ENCODE measurements around the gene C9orf78.

Gene C9orf78

DNA sequence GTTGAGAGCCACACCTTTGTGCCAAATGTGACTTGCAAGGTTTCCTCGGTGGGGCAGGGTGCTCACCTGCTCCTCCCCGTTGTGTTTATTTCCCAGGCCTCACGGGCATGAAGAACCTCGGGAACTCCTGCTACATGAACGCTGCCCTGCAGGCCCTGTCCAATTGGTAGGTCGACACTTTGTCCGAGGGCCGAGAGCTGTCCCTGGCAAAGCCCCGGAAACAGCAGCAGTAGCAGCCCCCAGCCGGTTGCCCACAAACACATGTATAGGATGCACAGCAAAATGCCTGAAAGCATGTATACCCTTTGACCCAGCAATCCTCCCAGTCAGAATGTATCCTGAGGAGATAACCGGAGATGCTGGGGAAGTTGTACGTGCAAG lies 26.4 kb upstream of the C9orf78 start:
- no peak for DNase-seq (ENCODE audit: extremely low spot score)
- ChIA-PET POLR2A (no interaction called here), CTCF (no interaction called here)
- TF ChIP-seq, protein P1, sequence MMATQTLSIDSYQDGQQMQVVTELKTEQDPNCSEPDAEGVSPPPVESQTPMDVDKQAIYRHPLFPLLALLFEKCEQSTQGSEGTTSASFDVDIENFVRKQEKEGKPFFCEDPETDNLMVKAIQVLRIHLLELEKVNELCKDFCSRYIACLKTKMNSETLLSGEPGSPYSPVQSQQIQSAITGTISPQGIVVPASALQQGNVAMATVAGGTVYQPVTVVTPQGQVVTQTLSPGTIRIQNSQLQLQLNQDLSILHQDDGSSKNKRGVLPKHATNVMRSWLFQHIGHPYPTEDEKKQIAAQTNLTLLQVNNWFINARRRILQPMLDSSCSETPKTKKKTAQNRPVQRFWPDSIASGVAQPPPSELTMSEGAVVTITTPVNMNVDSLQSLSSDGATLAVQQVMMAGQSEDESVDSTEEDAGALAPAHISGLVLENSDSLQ (IDR thresholded peaks at IDR 0.05) = no peak
- TF ChIP-seq ZNF384 (IDR thresholded peaks at IDR 0.05) (no peak), L3MBTL2 (conservative IDR thresholded peaks at IDR 0.05) (no peak), LEF1 (IDR thresholded peaks at IDR 0.05; ENCODE audit: borderline replicate concordance) (no peak), SP1 (IDR thresholded peaks at IDR 0.05) (no peak), FOXA1 (IDR thresholded peaks at IDR 0.05) (no peak), CTBP1 (IDR thresholded peaks at IDR 0.05; ENCODE audit: borderline replicate concordance) (no peak), FOXM1 (IDR thresholded peaks at IDR 0.05; ENCODE audit: borderline replicate concordance) (no peak), SUZ12 (IDR thresholded peaks at IDR 0.05) (no peak), FOXK2 (IDR thresholded peaks at IDR 0.05) (no peak), BHLHE40 (IDR thresholded peaks at IDR 0.05; ENCODE audit: borderline replicate concordance) (no peak), NFRKB (IDR thresholded peaks at IDR 0.05) (no peak), HDGF (IDR thresholded peaks at IDR 0.05; ENCODE audit: borderline replicate concordance) (no peak), ARNT (IDR thresholded peaks at IDR 0.05) (no peak), TARDBP (IDR thresholded peaks at IDR 0.05) (no peak), ELF4 (IDR thresholded peaks at IDR 0.05) (no peak)

DNA sequence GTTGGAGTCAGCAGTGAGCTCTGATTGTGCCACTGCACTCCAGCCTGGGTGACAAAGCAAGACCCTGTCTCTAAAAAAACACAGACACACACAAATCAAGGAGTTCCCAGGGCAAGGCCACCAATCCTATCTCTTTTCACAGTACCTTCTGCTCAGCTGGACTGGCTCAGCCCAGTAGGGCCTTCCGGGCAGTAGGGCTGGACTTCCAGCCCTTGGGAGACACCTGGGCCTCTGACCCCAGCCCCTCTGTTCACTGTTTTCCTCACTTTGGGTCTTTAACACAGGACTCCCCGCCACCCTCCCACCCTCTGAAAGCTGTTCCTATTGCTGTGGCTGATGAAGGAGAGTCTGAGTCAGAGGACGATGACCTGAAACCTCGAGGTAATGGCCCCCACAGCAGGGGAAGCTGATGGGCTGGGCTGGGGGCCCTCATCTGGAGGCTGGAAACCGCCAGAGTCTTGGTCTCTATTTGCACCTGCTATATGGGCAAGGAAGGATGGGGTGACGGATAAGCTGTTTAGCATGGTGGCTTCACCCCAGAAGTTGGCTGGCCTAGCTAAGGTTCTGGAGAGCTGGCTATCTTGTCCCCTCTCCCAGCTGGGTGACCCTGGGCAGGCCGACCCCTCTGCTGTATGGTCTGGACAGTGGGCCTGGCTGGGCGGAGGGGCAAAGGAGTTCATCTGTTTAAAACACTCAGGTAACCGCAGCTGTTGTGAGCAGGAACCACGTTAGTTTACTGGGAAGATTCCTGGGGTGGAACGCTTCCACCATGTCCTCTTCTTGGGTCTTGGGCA lies 25.8 kb upstream of the C9orf78 start:
- TF ChIP-seq SP1 (IDR thresholded peaks at IDR 0.05) = no peak
- TF ChIP-seq NFRKB (IDR thresholded peaks at IDR 0.05) = no peak
- TF ChIP-seq, protein P1 (IDR thresholded peaks at IDR 0.05) = no peak
- TF ChIP-seq FOXK2 (IDR thresholded peaks at IDR 0.05) = no peak
- TF ChIP-seq SUZ12 (IDR thresholded peaks at IDR 0.05) = no peak
- TF ChIP-seq L3MBTL2 (conservative IDR thresholded peaks at IDR 0.05) = no peak
- TF ChIP-seq BHLHE40 (IDR thresholded peaks at IDR 0.05; ENCODE audit: borderline replicate concordance) = no peak
- no peak for TF ChIP-seq ELF4 (IDR thresholded peaks at IDR 0.05)
- TF ChIP-seq ZNF384 (IDR thresholded peaks at IDR 0.05) = no peak
- TF ChIP-seq LEF1 (IDR thresholded peaks at IDR 0.05; ENCODE audit: borderline replicate concordance) = no peak
- TF ChIP-seq FOXA1 (IDR thresholded peaks at IDR 0.05) = no peak
- TF ChIP-seq FOXM1 (IDR thresholded peaks at IDR 0.05; ENCODE audit: borderline replicate concordance) = no peak
- no peak for TF ChIP-seq ARNT (IDR thresholded peaks at IDR 0.05)
- TF ChIP-seq TARDBP (IDR thresholded peaks at IDR 0.05) = no peak
- no peak for TF ChIP-seq CTBP1 (IDR thresholded peaks at IDR 0.05; ENCODE audit: borderline replicate concordance)
- no peak for TF ChIP-seq HDGF (IDR thresholded peaks at IDR 0.05; ENCODE audit: borderline replicate concordance)
- ChIA-PET POLR2A (no interaction called here), CTCF (no interaction called here)
- DNase-seq (ENCODE audit: extremely low spot score) = no peak

DNA sequence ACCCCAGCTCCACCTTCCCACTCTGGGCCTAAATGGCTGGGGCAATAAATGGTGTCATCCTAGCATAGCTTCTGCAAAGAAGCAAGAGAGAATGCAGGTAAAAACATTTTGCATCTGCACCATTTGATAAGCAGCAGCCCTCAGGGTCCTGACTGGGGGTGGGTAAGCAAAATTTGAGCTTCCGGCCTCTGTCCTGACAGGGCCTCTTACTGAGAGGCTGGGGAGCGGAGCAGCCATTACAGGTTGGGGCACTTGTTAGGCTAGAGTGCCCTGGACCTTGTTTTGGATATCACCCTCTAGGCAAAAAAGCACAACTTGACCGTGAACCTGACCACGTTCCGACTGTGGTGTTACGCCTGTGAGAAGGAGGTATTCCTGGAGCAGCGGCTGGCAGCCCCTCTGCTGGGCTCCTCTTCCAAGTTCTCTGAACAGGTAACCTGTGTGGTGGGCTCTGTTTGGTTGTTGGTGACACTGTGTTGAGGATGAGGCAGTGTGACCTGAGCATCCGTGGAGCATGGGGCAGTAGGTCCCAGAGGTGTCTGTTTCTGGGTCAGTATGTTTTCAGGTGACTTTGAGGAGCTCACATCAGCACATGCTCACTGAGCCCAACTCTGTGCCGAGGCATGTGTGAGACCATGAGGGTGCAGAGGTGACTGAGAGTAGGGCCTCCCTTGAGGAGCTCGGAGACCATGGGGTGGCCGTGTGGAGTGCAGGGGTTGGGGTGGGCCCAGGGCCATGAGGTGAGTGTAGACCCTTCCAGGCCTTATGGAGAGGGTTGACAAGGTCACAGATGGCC lies 23.3 kb upstream of the C9orf78 start:
- CTCF ChIA-PET = no interaction called here

DNA sequence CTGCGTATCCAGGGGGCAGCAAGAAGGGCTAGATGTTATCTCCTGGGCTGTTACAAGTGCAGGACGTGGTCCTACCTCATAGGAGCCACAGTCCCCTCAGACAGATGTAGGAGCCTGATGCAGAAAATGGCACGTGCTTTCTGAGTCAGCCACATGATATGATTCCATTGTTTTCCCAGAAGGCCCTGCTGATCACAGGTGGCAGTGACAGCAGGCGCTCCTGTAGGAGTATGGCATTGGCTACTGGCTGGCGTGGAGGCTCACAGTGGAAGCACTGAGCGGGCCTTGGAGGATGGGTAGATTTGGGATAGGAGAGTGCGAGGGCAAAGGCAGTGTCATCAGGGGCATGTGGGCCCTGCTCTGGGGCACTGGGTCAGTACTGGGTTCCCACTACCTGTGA lies 22.1 kb upstream of the C9orf78 start:
- TF ChIP-seq NFRKB (IDR thresholded peaks at IDR 0.05) = no peak
- TF ChIP-seq L3MBTL2 (conservative IDR thresholded peaks at IDR 0.05) = no peak
- no peak for TF ChIP-seq TARDBP (IDR thresholded peaks at IDR 0.05)
- TF ChIP-seq FOXM1 (IDR thresholded peaks at IDR 0.05; ENCODE audit: borderline replicate concordance) = no peak
- TF ChIP-seq, protein P1 (IDR thresholded peaks at IDR 0.05) = no peak
- TF ChIP-seq ARNT (IDR thresholded peaks at IDR 0.05) = no peak
- TF ChIP-seq ZNF384 (IDR thresholded peaks at IDR 0.05) = no peak
- TF ChIP-seq CTBP1 (IDR thresholded peaks at IDR 0.05; ENCODE audit: borderline replicate concordance) = no peak
- no peak for TF ChIP-seq SP1 (IDR thresholded peaks at IDR 0.05)
- no peak for TF ChIP-seq SUZ12 (IDR thresholded peaks at IDR 0.05)
- no peak for TF ChIP-seq ELF4 (IDR thresholded peaks at IDR 0.05)
- no peak for TF ChIP-seq FOXK2 (IDR thresholded peaks at IDR 0.05)
- POLR2A ChIA-PET = no interaction called here
- CTCF ChIA-PET = no interaction called here

More for the DNA sequence above, 23.3 kb upstream of the C9orf78 start:
- no peak for DNase-seq (ENCODE audit: extremely low spot score)
- POLR2A ChIA-PET = no interaction called here
- no peak for TF ChIP-seq FOXA1 (IDR thresholded peaks at IDR 0.05)
- TF ChIP-seq CTBP1 (IDR thresholded peaks at IDR 0.05; ENCODE audit: borderline replicate concordance) = no peak
- TF ChIP-seq, protein P1 (IDR thresholded peaks at IDR 0.05) = no peak
- TF ChIP-seq TARDBP (IDR thresholded peaks at IDR 0.05) = no peak
- no peak for TF ChIP-seq LEF1 (IDR thresholded peaks at IDR 0.05; ENCODE audit: borderline replicate concordance)
- TF ChIP-seq BHLHE40 (IDR thresholded peaks at IDR 0.05; ENCODE audit: borderline replicate concordance) = no peak
- TF ChIP-seq NFRKB (IDR thresholded peaks at IDR 0.05) = no peak
- TF ChIP-seq SUZ12 (IDR thresholded peaks at IDR 0.05) = no peak
- no peak for TF ChIP-seq ELF4 (IDR thresholded peaks at IDR 0.05)
- TF ChIP-seq SP1 (IDR thresholded peaks at IDR 0.05) = no peak
- TF ChIP-seq FOXM1 (IDR thresholded peaks at IDR 0.05; ENCODE audit: borderline replicate concordance) = no peak
- TF ChIP-seq HDGF (IDR thresholded peaks at IDR 0.05; ENCODE audit: borderline replicate concordance) = no peak
- no peak for TF ChIP-seq ZNF384 (IDR thresholded peaks at IDR 0.05)

More for the DNA sequence above, 22.1 kb upstream of the C9orf78 start:
- no peak for DNase-seq (ENCODE audit: extremely low spot score)
